ENCODE measurements around the gene CCDC92. TPM values are rescaled to one million over a fixed set of nuclear protein-coding genes. Genes with fewer than 3 reads are reported as not detected.

CCDC92 gene
- total RNA-seq, 1 donor from 2014 or later, result 48.6 TPM

GRCh38 chr12:123938679-123939480 lies 33.8 kb downstream of the CCDC92 start:
- Histone ChIP-seq H3K27me3 (no peaks in the 10 kb centered on the region), H3K4me1 (peaks cover 16% of the 10 kb centered on the region), H3K4me3 (no peak overlapping the region), H3K36me3 (peaks cover 39% of the 10 kb centered on the region), H3K27ac (peak overlapping the region; percentile 59), H3K9me3 (no peaks in the 10 kb centered on the region)
- intact Hi-C loops (cut with DNase I), result no loop called here
- ATAC-seq (no peak), DNase-seq (no peak)
- peak; percentile 28 for TF ChIP-seq CTCF (IDR thresholded peaks at IDR 0.05)

- Histone ChIP-seq H3K9me3 (no peaks in the 10 kb centered on the region), H3K36me3 (peaks cover 35% of the 10 kb centered on the region), H3K27me3 (no peaks in the 10 kb centered on the region), H3K4me1 (peaks cover 16% of the 10 kb centered on the region), H3K27ac (peak overlapping the region; percentile 59), H3K4me3 (no peak overlapping the region)
- TF ChIP-seq CTCF (IDR thresholded peaks at IDR 0.05), result no peak
- no peak for DNase-seq
- intact Hi-C loops (cut with DNase I), result no loop called here
- ATAC-seq, result peak; percentile 74
Observed at GRCh38 chr12:123937707-123938591, 34.7 kb downstream of the CCDC92 start.

GRCh38 chr12:123936956-123937706 lies 35.5 kb downstream of the CCDC92 start:
- H3K4me3 ChIP-seq, result no peak overlapping the region
- no peaks in the 10 kb centered on the region for H3K9me3 ChIP-seq
- intact Hi-C loops (cut with DNase I), result no loop called here
- ATAC-seq, result no peak
- DNase-seq, result peak; percentile 59
- H3K27ac ChIP-seq, result peak overlapping the region; percentile 59
- peaks cover 16% of the 10 kb centered on the region for H3K4me1 ChIP-seq
- peaks cover 27% of the 10 kb centered on the region for H3K36me3 ChIP-seq
- H3K27me3 ChIP-seq, result no peaks in the 10 kb centered on the region
- no peak for TF ChIP-seq CTCF (IDR thresholded peaks at IDR 0.05)

GRCh38 chr12:123936471-123936870 lies 36.2 kb downstream of the CCDC92 start:
- ATAC-seq (no peak), DNase-seq (no peak)
- Histone ChIP-seq H3K36me3 (peaks cover 23% of the 10 kb centered on the region), H3K4me3 (no peak overlapping the region), H3K27ac (no peak overlapping the region), H3K9me3 (no peaks in the 10 kb centered on the region), H3K4me1 (peaks cover 16% of the 10 kb centered on the region), H3K27me3 (no peaks in the 10 kb centered on the region)
- intact Hi-C loops (cut with DNase I), result no loop called here
- no peak for TF ChIP-seq CTCF (IDR thresholded peaks at IDR 0.05)

DNA sequence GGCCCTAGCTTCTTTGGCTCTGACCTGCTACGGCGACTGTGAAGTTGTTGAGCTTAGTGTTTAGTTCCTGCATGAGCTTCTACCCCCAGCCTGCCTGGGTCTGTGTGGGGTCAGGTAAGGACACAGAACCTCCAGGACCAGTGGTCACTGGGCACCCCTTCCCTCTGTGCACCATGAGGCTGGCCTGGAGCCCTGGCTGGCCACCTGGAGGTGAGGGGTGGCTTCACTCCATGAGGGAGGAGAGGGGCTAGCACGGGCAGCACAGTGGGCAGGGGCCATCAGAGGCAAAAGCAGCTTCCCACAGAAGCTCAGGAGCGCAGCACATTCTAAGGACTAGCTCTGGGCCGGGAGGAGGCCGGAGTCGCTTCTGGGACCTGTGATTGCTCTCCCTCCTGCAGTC lies 36.7 kb downstream of the CCDC92 start:
- no peak for TF ChIP-seq CTCF (IDR thresholded peaks at IDR 0.05)
- intact Hi-C loops (cut with DNase I), result no loop called here
- H3K4me3 ChIP-seq, result no peak overlapping the region
- peaks cover 18% of the 10 kb centered on the region for H3K36me3 ChIP-seq
- no peak for DNase-seq
- H3K4me1 ChIP-seq, result peaks cover 16% of the 10 kb centered on the region
- H3K9me3 ChIP-seq, result no peaks in the 10 kb centered on the region
- no peak for ATAC-seq
- no peaks in the 10 kb centered on the region for H3K27me3 ChIP-seq
- no peak overlapping the region for H3K27ac ChIP-seq

All from upper lobe of right lung (tissue), 1 donor.